Measurements from ENCODE around the gene RAD51B.
A peak's percentile ranks its signal among the peaks of the same experiment; 100 is the strongest.

Gene RAD51B

DNA sequence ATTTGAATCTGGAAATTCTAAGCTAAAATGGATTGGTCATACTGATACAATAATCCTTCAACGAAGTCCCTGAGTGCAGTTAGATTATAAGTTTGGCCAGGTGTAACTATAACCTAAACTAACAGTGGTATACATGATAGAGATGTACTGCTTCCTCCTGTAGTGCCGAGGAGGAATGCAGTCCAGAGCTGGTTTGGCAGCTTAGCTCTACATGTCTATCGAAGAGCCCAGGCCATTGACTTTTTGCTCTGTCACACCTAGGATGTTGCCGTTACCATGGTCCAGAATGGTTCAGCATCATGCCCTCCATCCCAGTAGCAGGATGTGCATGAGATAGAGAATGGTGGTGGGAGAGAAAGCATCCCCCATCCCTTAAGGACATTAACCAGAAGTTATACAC lies 655.2 kb downstream of the RAD51B start:
- no peaks in the 10 kb centered on the region for H3K9me3 Mint-ChIP-seq
- peaks cover 90% of the 10 kb centered on the region for H3K4me1 Mint-ChIP-seq
- H3K36me3 Mint-ChIP-seq: peaks cover 26% of the 10 kb centered on the region
- no peak for ATAC-seq
- H3K4me3 Mint-ChIP-seq: no peak overlapping the region
- H3K27me3 Mint-ChIP-seq: no peaks in the 10 kb centered on the region
- H3K27ac Mint-ChIP-seq: peak overlapping the region; percentile 96

DNA sequence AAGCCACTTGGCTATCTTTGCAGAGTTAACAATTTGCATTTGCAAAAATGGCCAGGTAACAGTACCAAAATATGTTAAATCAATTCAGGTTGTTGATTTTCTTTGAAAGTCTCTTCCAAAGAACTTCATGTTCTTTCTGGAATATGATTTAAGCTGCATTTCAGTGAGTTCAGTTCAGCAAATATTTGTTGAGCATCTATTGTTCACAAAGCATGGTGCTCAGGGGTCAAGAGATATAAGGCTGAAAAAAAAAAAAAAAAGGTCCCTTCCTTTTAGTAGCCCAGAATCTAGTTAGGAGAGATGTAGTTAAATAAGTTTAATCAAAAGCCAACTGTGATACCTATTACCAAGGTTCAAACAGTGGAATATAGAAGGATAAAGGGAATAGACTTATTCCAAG lies 656.2 kb downstream of the RAD51B start:
- H3K36me3 Mint-ChIP-seq: peaks cover 20% of the 10 kb centered on the region
- H3K27me3 Mint-ChIP-seq: no peaks in the 10 kb centered on the region
- H3K4me1 Mint-ChIP-seq: peaks cover 82% of the 10 kb centered on the region
- peak overlapping the region; percentile 94 for H3K27ac Mint-ChIP-seq
- H3K4me3 Mint-ChIP-seq: no peak overlapping the region
- H3K9me3 Mint-ChIP-seq: no peaks in the 10 kb centered on the region
- no peak for ATAC-seq

DNA sequence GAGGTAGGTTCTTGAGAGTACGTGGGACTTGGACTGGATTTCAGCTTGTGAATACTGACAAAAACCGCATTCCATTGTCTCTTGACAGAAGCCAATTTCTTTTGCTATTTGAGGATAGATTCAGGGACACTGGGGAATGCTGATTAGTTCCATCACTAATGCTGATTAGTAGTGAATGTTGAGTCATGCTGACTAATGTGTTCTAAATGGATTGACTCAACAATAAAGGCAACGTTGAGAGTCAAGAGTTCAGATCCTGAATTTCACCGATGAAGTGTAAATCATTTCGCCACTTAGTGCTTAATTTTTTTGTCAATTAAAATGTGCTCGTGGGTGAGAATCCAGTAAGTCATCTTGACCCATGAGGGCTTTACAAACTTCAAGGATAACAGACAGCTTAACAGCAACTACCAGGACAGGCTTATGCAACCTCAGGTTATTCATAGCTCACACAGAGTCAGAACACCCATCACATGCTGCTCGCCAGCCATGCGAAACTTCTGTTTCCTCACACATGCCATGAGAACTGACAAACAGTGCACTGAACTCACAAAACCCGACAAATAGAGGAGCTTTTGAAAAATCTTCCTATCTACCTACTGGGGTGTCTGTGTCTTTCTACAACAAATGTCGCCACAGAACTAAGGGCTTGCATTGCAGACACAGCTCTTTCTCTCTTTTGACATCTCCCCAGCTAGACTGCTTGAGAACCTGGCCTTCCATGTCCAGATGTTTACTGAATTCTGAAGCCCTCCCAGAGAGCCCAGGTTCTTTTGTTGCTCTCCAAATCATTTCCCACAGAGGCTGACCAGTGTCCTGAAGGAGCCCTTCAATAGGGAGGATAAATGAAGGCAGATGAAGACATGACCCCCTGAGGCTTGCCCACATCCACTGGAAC lies 656.9 kb downstream of the RAD51B start:
- no peaks in the 10 kb centered on the region for H3K9me3 Mint-ChIP-seq
- H3K27me3 Mint-ChIP-seq: no peaks in the 10 kb centered on the region
- peak overlapping the region; percentile 94 for H3K27ac Mint-ChIP-seq
- H3K4me3 Mint-ChIP-seq: no peak overlapping the region
- H3K36me3 Mint-ChIP-seq: peaks cover 26% of the 10 kb centered on the region
- peak; percentile 99 for ATAC-seq
- peaks cover 81% of the 10 kb centered on the region for H3K4me1 Mint-ChIP-seq

DNA sequence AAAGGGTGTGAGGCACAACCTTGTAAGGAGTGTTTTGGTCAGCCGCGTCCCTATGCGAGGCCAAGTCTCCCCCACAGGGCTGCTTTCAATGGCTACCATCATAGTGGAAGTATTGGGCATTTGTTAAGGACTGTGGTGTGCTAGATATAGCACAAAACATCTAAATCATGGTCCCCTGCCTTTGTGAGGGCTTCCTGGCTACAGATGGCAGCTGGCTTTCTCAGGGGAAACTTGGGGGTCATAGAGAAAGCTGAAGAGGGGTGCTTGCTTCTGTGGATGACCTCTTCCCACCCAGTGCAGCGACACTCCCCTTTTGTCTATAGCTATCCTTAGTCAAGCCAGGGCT lies 657.5 kb downstream of the RAD51B start:
- ATAC-seq: no peak
- Mint-ChIP-seq H3K4me3 (no peak overlapping the region), H3K36me3 (peaks cover 26% of the 10 kb centered on the region), H3K9me3 (no peaks in the 10 kb centered on the region), H3K27ac (peak overlapping the region; percentile 94), H3K4me1 (peaks cover 77% of the 10 kb centered on the region), H3K27me3 (no peaks in the 10 kb centered on the region)

DNA sequence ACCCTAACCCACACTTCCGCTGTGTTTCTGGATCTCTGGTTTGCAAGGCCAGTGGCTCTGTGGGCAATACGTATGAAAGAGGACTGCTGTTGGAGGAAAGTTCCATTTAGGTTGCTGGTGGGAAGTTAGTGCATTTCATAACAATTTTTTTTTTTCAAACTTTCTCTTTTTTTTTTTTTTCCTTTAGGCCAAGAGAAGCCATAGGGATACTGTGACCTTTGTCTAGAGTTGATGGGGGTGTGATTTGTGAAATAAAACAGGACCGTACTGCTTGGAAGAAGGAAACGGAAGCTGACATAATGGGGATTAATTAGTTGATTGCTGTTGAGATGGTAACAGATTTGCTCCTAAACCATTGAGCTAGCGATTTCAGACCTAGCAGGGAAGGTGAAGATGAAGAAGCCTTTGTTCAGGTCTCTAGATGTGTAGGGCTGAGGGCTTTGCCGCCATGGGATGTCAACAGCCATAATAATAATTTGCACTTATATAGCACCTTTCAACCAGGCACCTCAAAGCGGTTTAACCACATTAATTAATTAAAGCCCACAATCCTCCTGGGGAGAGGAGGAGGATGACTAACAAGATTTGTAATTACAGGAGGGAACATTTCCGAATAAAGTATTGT lies 658.0 kb downstream of the RAD51B start:
- ATAC-seq: no peak
- H3K36me3 Mint-ChIP-seq: peaks cover 26% of the 10 kb centered on the region
- H3K27ac Mint-ChIP-seq: peak overlapping the region; percentile 94
- no peak overlapping the region for H3K4me3 Mint-ChIP-seq
- H3K4me1 Mint-ChIP-seq: peaks cover 73% of the 10 kb centered on the region
- no peaks in the 10 kb centered on the region for H3K9me3 Mint-ChIP-seq
- H3K27me3 Mint-ChIP-seq: no peaks in the 10 kb centered on the region

DNA sequence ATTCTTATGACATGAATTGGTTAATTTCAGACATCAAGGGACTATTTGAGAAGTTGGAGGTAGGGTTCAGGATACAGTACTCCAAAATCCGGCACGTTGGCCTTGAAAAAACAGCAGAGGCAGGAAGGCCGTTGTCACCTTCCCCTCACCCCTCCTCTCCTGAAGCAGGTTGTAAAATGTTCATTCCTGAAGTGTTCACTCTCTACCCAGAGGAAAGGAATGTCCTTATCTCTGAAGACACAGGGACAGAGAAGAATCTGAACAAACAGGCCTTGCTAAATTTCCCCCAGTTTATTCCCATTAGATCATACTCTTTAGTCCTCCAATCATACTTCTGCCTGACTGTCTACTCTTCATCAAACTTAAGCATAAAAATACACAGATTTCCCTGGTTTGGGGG lies 659.7 kb downstream of the RAD51B start:
- H3K9me3 Mint-ChIP-seq: no peaks in the 10 kb centered on the region
- H3K4me3 Mint-ChIP-seq: no peak overlapping the region
- H3K36me3 Mint-ChIP-seq: peaks cover 19% of the 10 kb centered on the region
- peaks cover 63% of the 10 kb centered on the region for H3K4me1 Mint-ChIP-seq
- no peak for ATAC-seq
- H3K27ac Mint-ChIP-seq: peak overlapping the region; percentile 94
- H3K27me3 Mint-ChIP-seq: no peaks in the 10 kb centered on the region

DNA sequence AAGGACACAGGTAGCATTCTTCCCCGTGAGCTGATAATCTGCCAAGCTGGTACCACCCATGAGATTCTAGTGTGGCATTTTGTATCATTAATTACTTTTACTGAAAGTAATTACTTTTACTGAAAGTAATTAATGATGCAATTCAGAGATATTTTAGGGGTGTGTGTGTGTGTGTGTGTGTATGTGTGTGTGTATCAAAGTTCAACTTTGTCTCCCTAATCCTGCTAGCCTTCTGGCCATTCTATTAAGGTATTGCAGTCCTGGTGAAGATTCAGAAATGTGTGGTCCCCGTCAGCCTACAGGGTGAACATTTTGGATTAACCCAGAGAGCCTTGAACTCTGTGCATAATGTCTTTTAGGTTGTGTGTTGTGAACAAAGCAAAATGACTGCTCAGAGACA lies 662.4 kb downstream of the RAD51B start:
- Mint-ChIP-seq H3K27me3 (no peaks in the 10 kb centered on the region), H3K36me3 (peaks cover 15% of the 10 kb centered on the region), H3K4me3 (no peak overlapping the region), H3K4me1 (peaks cover 44% of the 10 kb centered on the region), H3K9me3 (no peaks in the 10 kb centered on the region), H3K27ac (peak overlapping the region; percentile 58)
- no peak for ATAC-seq

DNA sequence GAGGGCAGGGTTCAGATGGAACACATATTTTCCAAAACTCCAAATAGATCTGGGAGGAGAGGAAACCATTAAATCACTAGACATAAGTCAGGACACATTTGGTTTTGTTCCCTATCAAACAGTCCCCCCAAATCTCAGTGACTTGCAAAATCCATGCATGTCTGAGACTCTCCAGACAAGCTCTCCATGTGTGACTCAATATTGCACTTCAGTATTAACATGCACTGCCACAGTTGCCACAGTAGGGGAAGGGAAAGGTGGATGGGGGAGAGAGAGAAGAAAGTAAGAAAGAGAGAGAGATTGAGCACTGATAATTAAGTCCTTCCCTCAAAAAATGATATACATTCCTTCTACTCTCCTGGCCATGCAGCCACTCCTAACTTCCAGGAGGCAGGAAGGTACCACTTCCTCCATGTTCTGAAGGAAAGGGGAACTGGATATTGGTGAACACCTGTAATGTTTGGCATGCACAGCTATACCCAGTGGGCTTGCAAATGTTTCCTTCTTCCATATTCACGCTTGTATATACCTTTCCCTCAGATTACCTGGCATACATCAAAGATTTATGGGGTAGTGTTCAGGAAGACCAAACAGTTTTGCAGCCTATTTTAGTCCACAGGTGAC lies 663.3 kb downstream of the RAD51B start:
- peak; percentile 39 for ATAC-seq
- peaks cover 44% of the 10 kb centered on the region for H3K4me1 Mint-ChIP-seq
- peak overlapping the region; percentile 58 for H3K27ac Mint-ChIP-seq
- peaks cover 15% of the 10 kb centered on the region for H3K36me3 Mint-ChIP-seq
- no peaks in the 10 kb centered on the region for H3K27me3 Mint-ChIP-seq
- H3K4me3 Mint-ChIP-seq: no peak overlapping the region
- no peaks in the 10 kb centered on the region for H3K9me3 Mint-ChIP-seq

DNA sequence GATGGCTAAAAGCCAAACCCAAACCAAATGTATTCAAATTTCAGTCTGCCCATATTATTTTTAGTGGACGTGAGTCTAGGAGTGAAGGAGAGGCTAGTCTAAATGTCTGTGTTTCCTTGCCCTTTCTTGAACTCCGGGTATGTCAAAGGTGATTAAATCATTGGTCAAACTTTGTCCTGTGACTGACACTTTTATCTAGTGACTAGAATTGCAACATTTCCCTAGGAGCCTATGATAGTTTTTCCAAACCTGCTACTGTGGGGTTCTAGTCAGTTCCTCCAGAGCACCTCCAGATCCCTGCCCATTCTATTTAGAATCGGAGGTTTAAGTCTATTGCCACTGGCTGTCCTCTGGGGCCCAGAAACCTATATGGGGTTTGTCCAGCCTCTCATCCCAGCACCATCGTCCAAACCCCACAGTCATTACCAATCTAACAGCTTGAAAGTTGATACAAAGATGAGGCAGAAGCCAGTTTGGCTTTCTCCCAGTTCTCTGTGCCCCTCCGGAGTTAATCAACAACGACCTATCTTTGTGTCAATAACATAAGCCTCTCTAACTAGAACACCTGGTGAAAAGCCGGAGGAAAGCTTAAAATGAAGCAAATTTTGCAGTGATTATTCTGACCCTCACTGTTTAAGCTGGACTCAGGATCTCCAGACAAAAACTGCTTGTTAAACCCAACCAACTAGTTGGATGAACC lies 666.6 kb downstream of the RAD51B start:
- peaks cover 31% of the 10 kb centered on the region for H3K4me1 Mint-ChIP-seq
- ATAC-seq: no peak

DNA sequence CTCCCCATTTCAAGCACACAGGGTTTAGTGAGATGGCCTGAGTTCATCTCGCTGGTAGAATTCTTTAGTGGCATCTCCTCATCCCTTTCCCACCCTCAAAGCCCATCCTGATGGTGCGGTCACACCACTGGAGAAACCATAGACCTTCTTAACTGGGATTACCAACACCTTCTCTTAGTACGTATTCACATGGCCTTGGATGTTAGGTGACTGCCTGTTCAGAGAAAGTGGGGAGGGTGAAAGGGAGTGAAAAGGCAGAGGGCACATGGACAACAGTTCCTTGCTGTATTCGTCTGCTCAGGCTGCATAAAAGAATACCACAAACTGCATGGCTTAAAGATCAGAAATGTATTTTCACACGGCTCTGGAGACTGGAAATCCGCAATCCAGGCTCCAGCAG lies 667.2 kb downstream of the RAD51B start:
- H3K4me1 Mint-ChIP-seq: peaks cover 30% of the 10 kb centered on the region
- peak overlapping the region; percentile 47 for H3K27ac Mint-ChIP-seq

More for the DNA sequence above, 666.6 kb downstream of the RAD51B start:
- Mint-ChIP-seq H3K27ac (peak overlapping the region; percentile 47), H3K9me3 (no peaks in the 10 kb centered on the region), H3K36me3 (peaks cover 2% of the 10 kb centered on the region), H3K4me3 (no peak overlapping the region), H3K27me3 (no peaks in the 10 kb centered on the region)

DNA sequence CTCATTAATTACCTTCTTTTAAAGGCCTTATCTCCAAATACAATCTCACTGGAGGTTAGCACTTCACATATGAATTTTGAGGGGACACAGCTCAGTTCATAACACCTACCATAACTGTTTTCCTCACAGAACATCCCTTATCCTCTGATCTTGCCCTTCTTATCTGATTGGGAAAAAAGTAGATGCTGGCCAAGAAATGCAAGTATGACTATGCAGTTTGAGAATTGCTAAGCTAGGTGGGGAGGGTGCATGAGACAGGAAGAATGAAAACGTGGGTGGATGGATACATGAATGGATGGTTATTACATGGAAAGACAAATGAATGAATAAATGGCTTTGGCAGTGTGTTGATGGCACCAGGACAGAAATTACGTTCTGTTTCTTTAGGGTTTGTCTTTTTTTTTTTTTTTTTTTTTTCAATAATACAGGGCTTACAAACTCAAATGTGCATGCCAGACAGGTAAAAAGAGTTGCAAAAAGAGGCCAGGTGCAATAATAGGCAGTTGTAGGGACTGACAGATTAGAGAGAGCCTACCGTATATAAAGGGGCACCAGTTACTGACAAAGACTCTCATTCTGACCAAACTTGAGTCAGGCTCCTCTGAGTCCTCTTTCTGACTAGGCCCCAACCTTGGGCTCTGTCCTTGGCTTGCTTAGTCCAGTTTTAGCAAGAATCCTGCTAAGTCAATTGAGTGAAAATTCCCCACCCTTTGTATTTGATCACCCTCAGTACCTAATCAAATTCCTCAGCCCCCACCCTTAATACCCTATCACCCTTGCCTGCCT lies 668.4 kb downstream of the RAD51B start:
- H3K27ac Mint-ChIP-seq: peak overlapping the region; percentile 47
- ATAC-seq: no peak
- H3K27me3 Mint-ChIP-seq: no peaks in the 10 kb centered on the region
- H3K9me3 Mint-ChIP-seq: no peaks in the 10 kb centered on the region
- no peaks in the 10 kb centered on the region for H3K36me3 Mint-ChIP-seq
- no peak overlapping the region for H3K4me3 Mint-ChIP-seq
- peaks cover 36% of the 10 kb centered on the region for H3K4me1 Mint-ChIP-seq

More for the DNA sequence above, 667.2 kb downstream of the RAD51B start:
- ATAC-seq: no peak
- H3K4me3 Mint-ChIP-seq: no peak overlapping the region
- no peaks in the 10 kb centered on the region for H3K9me3 Mint-ChIP-seq
- no peaks in the 10 kb centered on the region for H3K27me3 Mint-ChIP-seq
- H3K36me3 Mint-ChIP-seq: no peaks in the 10 kb centered on the region

DNA sequence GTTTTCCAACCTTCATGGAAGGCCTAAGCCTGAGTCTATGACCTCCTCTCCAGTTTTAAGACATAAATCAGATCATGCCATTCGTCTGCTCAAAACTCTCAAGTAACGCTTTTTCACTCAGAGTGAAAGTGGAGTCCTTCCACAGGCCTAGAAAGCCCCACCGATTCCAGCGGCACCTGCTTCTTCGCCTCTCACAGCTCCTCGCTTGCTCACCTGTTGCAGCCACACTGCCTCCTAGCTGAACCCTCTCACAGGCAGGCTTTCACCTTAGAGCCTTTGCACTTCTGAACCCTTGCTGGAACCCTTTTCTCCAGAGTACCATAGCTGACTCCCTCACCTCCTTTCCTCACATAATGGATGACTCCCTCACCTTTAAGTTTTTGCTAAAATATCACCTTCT lies 672.2 kb downstream of the RAD51B start:
- H3K9me3 Mint-ChIP-seq: no peaks in the 10 kb centered on the region

DNA sequence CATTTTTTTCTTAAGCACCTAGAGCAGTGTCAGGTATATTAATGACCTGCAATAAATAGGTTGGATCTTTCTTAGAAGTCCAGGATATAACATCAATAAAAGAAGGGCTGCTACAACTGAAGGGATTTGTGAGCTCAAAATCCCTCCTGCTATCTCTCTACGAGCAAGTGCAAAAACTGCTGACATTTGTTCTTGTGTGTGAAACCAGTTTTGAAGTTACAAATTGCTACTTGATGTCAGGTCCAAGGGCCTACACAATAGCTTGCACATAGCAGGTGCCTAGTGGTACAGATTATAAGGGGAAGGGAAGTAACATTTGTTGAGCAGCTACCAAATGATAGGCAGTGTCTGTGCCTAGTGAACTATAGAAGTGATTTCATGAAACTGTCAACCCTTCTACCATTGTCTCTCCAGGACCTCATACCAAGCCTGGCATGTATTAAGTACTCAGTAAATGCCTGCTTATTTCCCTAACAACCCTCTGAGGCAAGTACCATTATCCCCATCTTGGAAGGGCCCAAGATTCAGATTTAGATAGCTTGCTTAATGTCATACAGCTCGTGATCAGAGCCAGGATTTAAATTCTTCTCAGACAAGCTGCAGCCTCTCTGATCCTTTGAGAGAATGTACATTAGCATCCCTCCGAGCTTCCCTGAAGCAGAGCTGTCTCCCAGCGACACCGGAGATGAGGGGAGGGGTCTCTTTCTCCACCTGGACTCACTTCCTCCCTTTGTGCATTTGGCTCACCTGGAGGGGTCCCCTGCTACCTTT lies 673.0 kb downstream of the RAD51B start:
- no peak for ATAC-seq

More for the DNA sequence above, 672.2 kb downstream of the RAD51B start:
- Mint-ChIP-seq H3K27me3 (no peaks in the 10 kb centered on the region), H3K36me3 (no peaks in the 10 kb centered on the region), H3K27ac (peak overlapping the region; percentile 95), H3K4me3 (no peak overlapping the region), H3K4me1 (peaks cover 66% of the 10 kb centered on the region)
- no peak for ATAC-seq

More for the DNA sequence above, 673.0 kb downstream of the RAD51B start:
- Mint-ChIP-seq H3K36me3 (no peaks in the 10 kb centered on the region), H3K27me3 (no peaks in the 10 kb centered on the region), H3K4me3 (no peak overlapping the region), H3K4me1 (peaks cover 65% of the 10 kb centered on the region), H3K27ac (peak overlapping the region; percentile 95), H3K9me3 (no peaks in the 10 kb centered on the region)
